Measurements from ENCODE around the gene FRMD4A. TPM values are rescaled to one million over a fixed set of nuclear protein-coding genes. Genes with fewer than 3 reads are reported as not detected.

The FRMD4A gene
- total RNA-seq, 2 experiments from 2014 or later: 3.1 to 3.7 TPM

- POLR2A ChIA-PET: no interaction called here
- Histone ChIP-seq H3K27me3 (ENCODE audit: control insufficient read depth in 1 of 2, insufficient read depth in 2 of 2, low read length in 2 of 2) (peaks cover 8 to 30% of the 10 kb centered on the region in 2 experiments), H3K9me3 (ENCODE audit: control insufficient read depth in 1 of 2, insufficient read depth in 1 of 2, low read length in 2 of 2) (no peaks in the 10 kb centered on the region), H3K27ac (ENCODE audit: low read depth in 1 of 2, low read length in 2 of 2) (no peak overlapping the region), H3K4me3 (ENCODE audit: low read length) (no peak overlapping the region), H3K36me3 (ENCODE audit: insufficient read depth, low read length) (no peaks in the 10 kb centered on the region), H3K4me1 (ENCODE audit: insufficient read depth, low read length) (no peaks in the 10 kb centered on the region)
- H3K4me3 Mint-ChIP-seq: no peak overlapping the region
- DNase-seq (no peak), ATAC-seq (ENCODE audit: poor library complexity) (no peak)
- no peak for TF ChIP-seq CTCF (IDR thresholded peaks at IDR 0.05)
- peaks cover 53% of the 10 kb centered on the region for H3K27me3 Mint-ChIP-seq
- H3K27ac Mint-ChIP-seq: no peak overlapping the region
- intact Hi-C loops (cut with DNase I, micrococcal nuclease): no loop called here
- no peaks in the 10 kb centered on the region for H3K4me1 Mint-ChIP-seq (ENCODE audit: low read depth)
- H3K36me3 Mint-ChIP-seq (ENCODE audit: low read depth): no peaks in the 10 kb centered on the region
- CTCF ChIA-PET: no interaction called here
- no peaks in the 10 kb centered on the region for H3K9me3 Mint-ChIP-seq
These were observed 1.6 kb downstream of the FRMD4A start for GRCh38 chr10:14328881-14329672.

- no peak overlapping the region for H3K4me3 ChIP-seq (ENCODE audit: low read length)
- no peak for ATAC-seq (ENCODE audit: poor library complexity)
- Mint-ChIP-seq H3K36me3 (ENCODE audit: low read depth) (no peaks in the 10 kb centered on the region), H3K4me3 (no peak overlapping the region), H3K4me1 (ENCODE audit: low read depth) (no peaks in the 10 kb centered on the region), H3K27ac (no peak overlapping the region), H3K27me3 (peaks cover 42% of the 10 kb centered on the region), H3K9me3 (no peaks in the 10 kb centered on the region)
- no peak for DNase-seq
- ChIA-PET POLR2A (no interaction called here), CTCF (no interaction called here)
- intact Hi-C loops (cut with DNase I, micrococcal nuclease): loop anchor here in 1 of 2 experiments (2.0 kb wide), 1 partner anchor 59 kb away; no protein-coding TSS in a partner anchor
- TF ChIP-seq CTCF (IDR thresholded peaks at IDR 0.05): no peak
- H3K4me1 ChIP-seq (ENCODE audit: insufficient read depth, low read length): no peaks in the 10 kb centered on the region
- H3K27me3 ChIP-seq (ENCODE audit: control insufficient read depth in 1 of 2, insufficient read depth in 2 of 2, low read length in 2 of 2): peaks cover 8 to 30% of the 10 kb centered on the region in 2 experiments
- no peak overlapping the region for H3K27ac ChIP-seq (ENCODE audit: low read depth in 1 of 2, low read length in 2 of 2)
- H3K9me3 ChIP-seq (ENCODE audit: control insufficient read depth in 1 of 2, insufficient read depth in 1 of 2, low read length in 2 of 2): no peaks in the 10 kb centered on the region
- no peaks in the 10 kb centered on the region for H3K36me3 ChIP-seq (ENCODE audit: insufficient read depth, low read length)
These were observed 3.2 kb downstream of the FRMD4A start for GRCh38 chr10:14327527-14327926.

- Mint-ChIP-seq H3K9me3 (no peaks in the 10 kb centered on the region), H3K4me3 (no peak overlapping the region), H3K27ac (no peak overlapping the region), H3K36me3 (ENCODE audit: low read depth) (no peaks in the 10 kb centered on the region), H3K27me3 (peaks cover 44% of the 10 kb centered on the region), H3K4me1 (ENCODE audit: low read depth) (no peaks in the 10 kb centered on the region)
- CTCF ChIA-PET: no interaction called here
- POLR2A ChIA-PET: no interaction called here
- no peaks in the 10 kb centered on the region for H3K4me1 ChIP-seq (ENCODE audit: insufficient read depth, low read length)
- no peaks in the 10 kb centered on the region for H3K9me3 ChIP-seq (ENCODE audit: control insufficient read depth in 1 of 2, insufficient read depth in 1 of 2, low read length in 2 of 2)
- H3K36me3 ChIP-seq (ENCODE audit: insufficient read depth, low read length): no peaks in the 10 kb centered on the region
- no peak for ATAC-seq (ENCODE audit: poor library complexity)
- H3K4me3 ChIP-seq (ENCODE audit: low read length): no peak overlapping the region
- intact Hi-C loops (cut with DNase I, micrococcal nuclease): loop anchor here in 1 of 2 experiments (2.0 kb wide), 1 partner anchor 58 kb away; no protein-coding TSS in a partner anchor
- TF ChIP-seq CTCF (IDR thresholded peaks at IDR 0.05): no peak
- no peak overlapping the region for H3K27ac ChIP-seq (ENCODE audit: low read depth in 1 of 2, low read length in 2 of 2)
- peaks cover 8 to 30% of the 10 kb centered on the region in 2 experiments for H3K27me3 ChIP-seq (ENCODE audit: control insufficient read depth in 1 of 2, insufficient read depth in 2 of 2, low read length in 2 of 2)
- DNase-seq: no peak
These were observed 4.1 kb downstream of the FRMD4A start for GRCh38 chr10:14326581-14326980.
